Fibroblast of pulmonary artery (primary cell): ENCODE results near the gene DAP3.
"Not testable (repeated sequence)": the region's sequence is repeated elsewhere in the genome, so short reads cannot be mapped to it uniquely, and the experiment has no call there.

Experiments used
- DNase-seq: peaks from one replicate; pipeline ENCODE4 v3.0.0-alpha.2; 2010; ENCODE audit warnings: low read depth
- H3K4me3 ChIP-seq: replicated peaks from 2 replicates; pipeline ENCODE4 v1.5.1; 2011; ENCODE audit warnings: low read depth, mild to moderate bottlenecking, control low read depth, low read length, moderate library complexity
- CTCF ChIP-seq: IDR thresholded peaks from 2 replicates; pipeline ENCODE4 v1.5.1; 2011; ENCODE audit warnings: mild to moderate bottlenecking, control low read depth, low read length, inconsistent platforms; ENCODE audit errors: missing control alignments

The DAP3 gene

GRCh38 chr1:155698382-155699038 is 9.6 kb downstream of the DAP3 start:
- no peak for TF ChIP-seq CTCF
- DNase-seq = peak; percentile 61
- no peak overlapping the region for H3K4me3 ChIP-seq

GRCh38 chr1:155699062-155699461 is 10.2 kb downstream of the DAP3 start:
- not testable (repeated sequence) for DNase-seq, H3K4me3 ChIP-seq

GRCh38 chr1:155701675-155702074 is 12.8 kb downstream of the DAP3 start:
- H3K4me3 ChIP-seq, DNase-seq: not testable (repeated sequence)

DNA sequence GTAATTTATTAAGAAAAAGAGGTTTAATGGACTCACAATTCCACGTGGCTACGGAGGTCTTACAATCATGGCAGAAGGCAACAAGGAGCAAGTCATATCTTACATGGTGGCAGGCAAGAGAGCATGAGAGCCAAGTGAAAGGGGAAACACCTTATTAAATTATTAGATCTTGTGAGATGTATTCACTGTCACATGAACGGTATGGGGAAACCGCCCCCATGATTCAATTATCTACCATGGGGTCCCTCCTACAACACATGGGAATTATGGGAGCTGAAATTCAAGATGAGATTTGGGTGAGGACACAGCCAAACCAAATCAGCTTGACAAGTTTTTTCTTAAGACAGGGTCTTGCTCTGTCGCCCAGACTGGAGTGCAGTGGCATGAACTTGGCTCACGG is 14.3 kb downstream of the DAP3 start:
- TF ChIP-seq CTCF = no peak
- H3K4me3 ChIP-seq = no peak overlapping the region
- DNase-seq = no peak

DNA sequence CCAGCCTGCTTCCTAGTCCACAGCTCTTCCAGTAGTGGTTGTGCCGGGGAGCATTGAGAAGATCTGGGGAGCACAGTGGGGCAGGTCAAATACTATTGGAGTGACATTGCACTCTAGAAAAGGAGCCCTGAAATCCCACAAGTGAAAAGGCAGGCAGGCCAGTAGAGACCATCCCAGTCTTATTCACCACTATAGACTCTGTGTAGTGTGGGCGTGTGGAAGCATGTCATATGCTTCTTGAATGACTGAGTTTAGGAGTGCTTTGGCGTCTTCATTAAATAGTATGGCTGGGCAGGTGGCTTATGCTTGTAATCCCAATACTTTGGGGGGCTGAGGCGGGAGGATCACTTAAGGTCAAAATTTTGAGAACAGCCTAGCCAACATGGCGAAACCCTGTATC is 15.5 kb downstream of the DAP3 start:
- not testable (repeated sequence) for H3K4me3 ChIP-seq, DNase-seq

DNA sequence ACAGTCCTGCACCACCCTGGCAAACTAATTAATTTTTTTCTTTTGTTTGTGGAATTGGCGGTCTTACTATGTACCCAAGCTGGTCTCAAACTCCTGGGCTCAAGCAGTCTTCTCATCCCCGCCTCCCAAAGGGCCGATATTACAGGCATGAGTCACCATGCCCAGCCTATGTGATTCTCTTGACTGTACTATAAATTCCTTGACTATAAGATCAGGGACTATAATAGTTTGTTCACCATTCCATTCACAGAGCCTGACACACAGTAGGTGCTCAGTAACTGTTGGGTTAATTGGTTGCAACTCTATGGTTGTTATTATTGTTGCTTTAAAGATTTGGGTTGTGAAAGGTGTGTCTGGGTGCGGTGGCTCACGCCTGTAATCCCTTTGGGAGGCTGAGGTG is 17.2 kb downstream of the DAP3 start:
- H3K4me3 ChIP-seq = no peak overlapping the region
- DNase-seq = peak; percentile 48

GRCh38 chr1:155709391-155709790 is 20.5 kb downstream of the DAP3 start:
- no peak overlapping the region for H3K4me3 ChIP-seq
- no peak for TF ChIP-seq CTCF
- no peak for DNase-seq

More for the DNA sequence above, 17.2 kb downstream of the DAP3 start:
- no peak for TF ChIP-seq CTCF

GRCh38 chr1:155711457-155711856 is 22.6 kb downstream of the DAP3 start:
- H3K4me3 ChIP-seq, DNase-seq: not testable (repeated sequence)

DNA sequence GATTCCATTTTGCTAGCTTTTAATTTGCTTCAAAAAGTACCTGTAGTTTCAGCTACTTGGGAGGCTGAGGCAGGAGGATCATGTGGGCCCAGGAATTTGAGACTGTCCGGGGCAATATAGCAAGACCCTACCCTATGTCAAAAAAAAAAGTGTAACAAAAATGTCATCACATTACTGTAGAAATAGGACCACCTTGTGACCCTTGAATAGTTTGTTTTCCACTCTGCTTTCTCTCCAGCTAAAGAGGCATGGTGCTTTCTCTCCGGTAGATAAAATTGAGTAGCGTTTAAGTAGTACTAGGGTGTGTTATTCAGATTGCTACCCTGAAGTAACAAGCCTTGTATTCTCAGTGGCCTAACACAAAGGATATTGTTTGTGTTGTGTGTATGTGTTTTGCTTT is 23.7 kb downstream of the DAP3 start:
- peak; percentile 16 for TF ChIP-seq CTCF
- DNase-seq, H3K4me3 ChIP-seq: not testable (repeated sequence)
